ENCODE results near the gene LIAS. TPM values are rescaled to one million over a fixed set of nuclear protein-coding genes. Genes with fewer than 3 reads are reported as not detected.

The LIAS gene
- total and polyA plus RNA-seq, 4 donors: 8.6 to 26.7 (median 12.5) TPM

DNA sequence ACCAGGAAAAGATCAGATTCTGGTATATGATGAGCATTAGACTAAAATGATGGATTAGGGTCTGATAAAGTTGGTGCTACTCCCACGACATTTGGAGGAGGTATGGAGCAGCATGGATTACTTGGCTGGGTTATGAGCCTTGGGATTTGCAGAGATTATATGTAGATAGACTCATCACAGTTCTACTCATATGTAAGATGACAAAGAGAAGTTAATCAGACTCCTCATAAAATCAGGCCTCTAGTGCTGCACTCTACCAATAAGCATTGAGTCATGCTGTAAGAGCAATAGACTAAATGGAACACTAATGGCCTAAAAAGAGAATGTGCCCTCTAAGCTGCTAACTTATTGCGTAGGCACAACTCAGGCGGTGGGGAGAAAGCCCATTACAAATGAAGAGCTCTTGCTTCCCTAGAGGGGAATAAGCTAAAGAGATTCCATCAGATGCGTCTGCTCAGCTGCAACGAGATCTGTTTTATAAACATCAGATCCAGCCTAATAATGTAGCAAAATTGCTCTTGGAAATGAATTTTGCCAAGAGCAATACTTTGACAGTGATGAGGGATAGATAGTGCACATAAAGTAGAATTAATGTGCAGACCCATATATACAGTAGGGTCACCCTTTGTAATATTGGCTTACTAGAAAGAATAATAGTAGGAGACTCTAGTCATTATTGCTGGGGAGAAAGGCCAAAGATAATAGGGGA, 17.5 kb downstream of the LIAS start:
- no peak overlapping the region for H3K4me3 ChIP-seq
- no peak for TF ChIP-seq CTCF (IDR thresholded peaks at IDR 0.05; ENCODE audit: control extremely low read depth, extremely low read depth)
- H3K27me3 ChIP-seq (ENCODE audit: control insufficient read depth in 3 of 3, insufficient read depth in 3 of 3, low read length in 2 of 3): no peaks in the 10 kb centered on the region
- H3K36me3 ChIP-seq (ENCODE audit: control insufficient read depth in 4 of 4, insufficient read depth in 4 of 4, low read length in 4 of 4): peaks cover 0 to 6% (median 4%) of the 10 kb centered on the region in 4 donors
- DNase-seq (no peak), ATAC-seq (ENCODE audit: insufficient read depth, low FRiP score) (no peak)
- H3K4me1 ChIP-seq (ENCODE audit: control insufficient read depth in 5 of 5, insufficient read depth in 5 of 5, low read length in 5 of 5): no peaks in the 10 kb centered on the region
- no peak overlapping the region for H3K9ac ChIP-seq (ENCODE audit: insufficient read depth in 1 of 2, low read length in 2 of 2)
- H3K27ac ChIP-seq (ENCODE audit: low read depth in 1 of 2, low read length in 1 of 2): no peak overlapping the region
- WGBS, 2 donors: 79 to 95% methylated on average over 5 of the region's 5 CpGs
- no peaks in the 10 kb centered on the region for H3K9me3 ChIP-seq (ENCODE audit: control insufficient read depth in 4 of 4, insufficient read depth in 3 of 4, low read length in 3 of 4)

DNA sequence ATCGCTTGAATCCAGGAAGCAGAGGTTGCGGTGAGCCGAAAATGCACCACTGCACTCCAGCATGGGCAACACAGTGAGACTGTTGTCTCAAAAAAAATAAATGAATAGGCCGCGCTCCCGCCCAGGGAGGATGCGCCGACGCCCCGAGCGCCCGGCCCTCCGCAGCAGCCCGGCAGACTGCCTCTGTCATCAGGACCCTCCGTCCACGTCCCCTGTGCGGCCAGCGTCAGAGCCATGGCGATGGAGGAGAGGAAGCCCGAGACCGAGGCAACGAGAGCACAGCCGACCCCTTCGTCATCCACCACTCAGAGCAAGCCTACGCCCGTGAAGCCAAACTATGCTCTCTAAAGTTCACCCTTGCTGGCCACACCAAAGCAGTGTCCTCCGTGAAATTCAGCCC, 21.4 kb downstream of the LIAS start:
- H3K4me3 ChIP-seq: no peak overlapping the region

GRCh38 chr4:39480902-39481695, 22.2 kb downstream of the LIAS start:
- no peak overlapping the region for H3K9ac ChIP-seq (ENCODE audit: insufficient read depth in 1 of 2, low read length in 2 of 2)
- no peaks in the 10 kb centered on the region for H3K27me3 ChIP-seq (ENCODE audit: control insufficient read depth in 3 of 3, insufficient read depth in 3 of 3, low read length in 2 of 3)
- H3K4me1 ChIP-seq (ENCODE audit: control insufficient read depth in 5 of 5, insufficient read depth in 5 of 5, low read length in 5 of 5): no peaks in the 10 kb centered on the region
- 40 to 74% methylated on average over 21 of the region's 21 CpGs for WGBS, 2 donors
- H3K36me3 ChIP-seq (ENCODE audit: control insufficient read depth in 4 of 4, insufficient read depth in 4 of 4, low read length in 4 of 4): peaks cover 0 to 4% (median 0%) of the 10 kb centered on the region in 4 donors
- no peak for ATAC-seq (ENCODE audit: insufficient read depth, low FRiP score)
- TF ChIP-seq CTCF (IDR thresholded peaks at IDR 0.05; ENCODE audit: control extremely low read depth, extremely low read depth): no peak
- H3K27ac ChIP-seq (ENCODE audit: low read depth in 1 of 2, low read length in 1 of 2): peak overlapping the region in 1 of 2 donors; percentile 39
- peaks cover 0 to 2% (median 0%) of the 10 kb centered on the region in 4 donors for H3K9me3 ChIP-seq (ENCODE audit: control insufficient read depth in 4 of 4, insufficient read depth in 3 of 4, low read length in 3 of 4)
- no peak overlapping the region for H3K4me3 ChIP-seq
- no peak for DNase-seq

More for the DNA sequence above, 21.4 kb downstream of the LIAS start:
- WGBS, 2 donors: 95 to 97% methylated on average over 27 of the region's 27 CpGs
- Histone ChIP-seq H3K36me3 (ENCODE audit: control insufficient read depth in 4 of 4, insufficient read depth in 4 of 4, low read length in 4 of 4) (peaks cover 0 to 4% (median 0%) of the 10 kb centered on the region in 4 donors), H3K27ac (ENCODE audit: low read depth in 1 of 2, low read length in 1 of 2) (no peak overlapping the region), H3K9ac (ENCODE audit: insufficient read depth in 1 of 2, low read length in 2 of 2) (no peak overlapping the region), H3K27me3 (ENCODE audit: control insufficient read depth in 3 of 3, insufficient read depth in 3 of 3, low read length in 2 of 3) (no peaks in the 10 kb centered on the region), H3K4me1 (ENCODE audit: control insufficient read depth in 5 of 5, insufficient read depth in 5 of 5, low read length in 5 of 5) (no peaks in the 10 kb centered on the region), H3K9me3 (ENCODE audit: control insufficient read depth in 4 of 4, insufficient read depth in 3 of 4, low read length in 3 of 4) (no peaks in the 10 kb centered on the region)
- DNase-seq (no peak), ATAC-seq (ENCODE audit: insufficient read depth, low FRiP score) (no peak)
- TF ChIP-seq CTCF (IDR thresholded peaks at IDR 0.05; ENCODE audit: control extremely low read depth, extremely low read depth): no peak

Measured in lung (tissue), 12 donors.